GM13977 (cell line): Measurements from ENCODE around the gene PLK3.
"Not testable (repeated sequence)": the region's sequence is repeated elsewhere in the genome, so short reads cannot be mapped to it uniquely, and the experiment has no call there.

Source experiments
- DNase-seq: peaks from one replicate; pipeline ENCODE4 v3.0.0; 2012; ENCODE audit warnings: low spot score
- CTCF ChIP-seq: IDR thresholded peaks from 2 replicates; pipeline ENCODE4 v1.5.1; 2012; ENCODE audit warnings: mild to moderate bottlenecking, control low read depth; ENCODE audit not compliant: insufficient read depth; ENCODE audit errors: extremely low read depth, missing control alignments
- in situ Hi-C: fragments of 300-500 bp; cut with MboI; formaldehyde crosslinking; loops from one replicate; pipeline ENCODE4 v1.12.0; 2022; ENCODE audit warnings: low sequenced_read_pairs, low pct_unique_long_range_greater_than_20kb, mixed read lengths, inconsistent platforms; ENCODE audit not compliant: unreplicated experiment

The PLK3 gene

GRCh38 chr1:44808938-44809917 lies 9.1 kb downstream of the PLK3 start:
- in situ Hi-C loops: no loop called here
- DNase-seq: peak; percentile 84
- no peak for TF ChIP-seq CTCF

GRCh38 chr1:44810101-44810761 lies 10.1 kb downstream of the PLK3 start:
- no peak for DNase-seq
- in situ Hi-C loops: no loop called here
- no peak for TF ChIP-seq CTCF

GRCh38 chr1:44810762-44811105 lies 10.6 kb downstream of the PLK3 start:
- in situ Hi-C loops, DNase-seq: not testable (repeated sequence)

GRCh38 chr1:44811234-44811633 lies 11.1 kb downstream of the PLK3 start:
- no peak for TF ChIP-seq CTCF

GRCh38 chr1:44812822-44813543 lies 12.8 kb downstream of the PLK3 start:
- in situ Hi-C loops: no loop called here
- DNase-seq: no peak
- TF ChIP-seq CTCF: no peak

More at GRCh38 chr1:44811234-44811633, 11.1 kb downstream of the PLK3 start:
- in situ Hi-C loops: no loop called here
- no peak for DNase-seq

GRCh38 chr1:44815926-44816325 lies 15.7 kb downstream of the PLK3 start:
- DNase-seq, in situ Hi-C loops: not testable (repeated sequence)

GRCh38 chr1:44817307-44817706 lies 17.1 kb downstream of the PLK3 start:
- in situ Hi-C loops: no loop called here
- TF ChIP-seq CTCF: no peak
- DNase-seq: no peak
